ENCODE data around the gene ECD.
"Not testable (repeated sequence)": the region's sequence is repeated elsewhere in the genome, so short reads cannot be mapped to it uniquely, and the experiment has no call there.

The ECD gene

GRCh38 chr10:73159038-73159648, 8.7 kb downstream of the ECD start:
- peak; percentile 51 for DNase-seq (ENCODE audit: low read depth)

DNA sequence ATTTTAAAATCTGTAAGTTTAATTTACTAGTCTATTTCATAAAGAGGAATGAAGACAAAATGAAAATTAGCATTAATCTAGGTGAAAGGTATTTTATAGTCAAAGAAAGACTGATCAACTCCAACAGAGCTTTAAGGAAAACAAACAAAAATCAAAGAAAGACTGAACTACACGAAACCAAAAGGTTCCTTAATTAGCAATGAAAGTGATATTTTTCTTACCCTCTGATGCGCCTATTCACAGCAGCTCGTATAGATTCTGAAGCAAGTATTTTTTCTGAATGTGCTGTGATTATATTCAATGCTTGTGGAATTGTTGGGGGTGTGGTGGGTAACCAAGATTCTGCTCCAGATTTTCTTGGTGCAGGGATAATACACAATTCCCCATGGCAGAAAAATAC, 11.8 kb downstream of the ECD start:
- no peak for DNase-seq (ENCODE audit: low read depth)

DNA sequence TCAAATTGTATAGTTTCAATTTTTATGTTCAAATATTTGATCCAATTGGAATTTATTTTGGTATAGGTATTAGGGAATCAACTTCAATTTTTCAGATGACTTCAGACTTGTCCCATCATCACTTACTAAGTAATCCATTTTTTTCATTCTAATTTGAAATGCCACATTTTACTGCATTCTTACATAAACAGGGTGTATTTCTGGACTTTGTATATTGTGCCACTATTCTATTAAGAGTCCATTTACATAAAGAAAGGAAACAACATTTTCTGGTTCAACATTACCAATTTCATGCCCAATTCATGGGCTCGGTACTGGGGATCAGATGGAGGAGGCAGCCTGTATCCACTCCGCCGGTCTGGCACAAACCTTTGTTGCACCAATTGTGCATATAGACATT, 15.8 kb downstream of the ECD start:
- DNase-seq (ENCODE audit: low read depth) = no peak

DNA sequence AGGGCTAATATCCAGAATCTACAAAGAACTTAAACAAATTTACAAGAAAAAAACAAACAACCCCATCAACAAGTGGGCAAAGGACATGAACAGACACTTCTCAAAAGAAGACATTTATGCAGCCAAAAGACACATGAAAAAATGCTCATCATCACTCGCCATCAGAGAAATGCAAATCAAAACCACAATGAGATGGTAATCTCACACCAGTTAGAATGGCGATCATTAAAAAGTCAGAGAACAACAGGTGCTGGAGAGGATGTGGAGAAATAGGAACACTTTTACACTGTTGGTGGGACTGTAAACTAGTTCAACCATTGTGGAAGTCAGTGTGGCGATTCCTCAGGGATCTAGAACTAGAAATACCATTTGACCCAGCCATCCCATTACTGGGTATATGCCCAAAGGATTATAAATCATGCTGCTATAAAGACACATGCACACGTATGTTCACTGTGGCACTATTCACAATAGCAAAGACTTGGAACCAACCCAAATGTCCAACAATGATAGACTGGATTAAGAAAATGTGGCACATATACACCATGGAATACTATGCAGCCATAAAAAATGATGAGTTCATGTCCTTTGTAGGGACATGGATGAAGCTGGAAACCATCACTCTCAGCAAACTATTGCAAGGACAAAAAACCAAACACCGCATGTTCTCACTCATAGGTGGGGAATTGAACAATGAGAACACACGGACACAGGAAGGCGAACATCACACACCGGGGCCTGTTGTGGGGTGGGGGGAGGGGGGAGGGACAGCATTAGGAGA, 17.0 kb downstream of the ECD start:
- not testable (repeated sequence) for DNase-seq (ENCODE audit: low read depth)

GRCh38 chr10:73141603-73142002, 26.2 kb downstream of the ECD start:
- DNase-seq (ENCODE audit: low read depth) = no peak

DNA sequence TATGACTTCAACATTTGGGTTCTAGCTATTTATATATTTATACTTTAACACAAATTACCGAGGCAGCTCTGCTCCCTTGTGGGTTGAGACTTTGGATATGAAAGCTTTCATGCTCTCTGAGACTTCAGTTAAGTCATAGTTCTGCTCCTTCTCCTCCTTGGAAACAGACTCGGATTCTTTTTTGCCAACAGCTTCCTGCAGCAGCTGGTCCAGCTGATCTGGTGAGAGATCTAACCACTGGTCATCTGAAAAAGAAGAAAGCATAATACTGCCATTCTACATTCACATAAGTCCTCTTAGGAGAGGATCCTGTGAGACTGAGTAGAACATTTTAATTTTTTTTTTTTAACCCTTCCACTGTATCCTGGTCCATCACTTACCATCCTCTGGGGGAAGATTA, 28.6 kb downstream of the ECD start:
- DNase-seq (ENCODE audit: low read depth) = no peak

- DNase-seq (ENCODE audit: low read depth) = no peak
Measured at GRCh38 chr10:73136627-73137026, 31.2 kb downstream of the ECD start.

DNA sequence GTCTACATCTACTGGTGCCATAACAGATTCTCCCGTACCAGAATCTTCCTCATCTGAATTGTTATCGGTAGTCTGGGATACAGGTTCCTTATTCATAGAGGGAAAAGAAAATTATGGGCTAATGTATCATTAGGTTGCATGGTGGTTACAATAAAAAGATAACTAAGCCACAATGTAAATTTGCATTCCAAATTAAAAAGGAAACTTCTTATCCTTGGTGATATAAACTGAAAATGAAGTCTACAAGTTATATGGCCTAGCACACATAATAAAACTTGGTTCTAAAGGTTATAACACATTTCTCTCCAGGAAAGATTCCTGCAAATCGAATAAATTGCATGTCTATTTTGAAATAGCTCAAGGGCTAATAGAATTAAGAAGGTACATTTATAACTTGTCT, 33.1 kb downstream of the ECD start:
- no peak for DNase-seq (ENCODE audit: low read depth)

DNA sequence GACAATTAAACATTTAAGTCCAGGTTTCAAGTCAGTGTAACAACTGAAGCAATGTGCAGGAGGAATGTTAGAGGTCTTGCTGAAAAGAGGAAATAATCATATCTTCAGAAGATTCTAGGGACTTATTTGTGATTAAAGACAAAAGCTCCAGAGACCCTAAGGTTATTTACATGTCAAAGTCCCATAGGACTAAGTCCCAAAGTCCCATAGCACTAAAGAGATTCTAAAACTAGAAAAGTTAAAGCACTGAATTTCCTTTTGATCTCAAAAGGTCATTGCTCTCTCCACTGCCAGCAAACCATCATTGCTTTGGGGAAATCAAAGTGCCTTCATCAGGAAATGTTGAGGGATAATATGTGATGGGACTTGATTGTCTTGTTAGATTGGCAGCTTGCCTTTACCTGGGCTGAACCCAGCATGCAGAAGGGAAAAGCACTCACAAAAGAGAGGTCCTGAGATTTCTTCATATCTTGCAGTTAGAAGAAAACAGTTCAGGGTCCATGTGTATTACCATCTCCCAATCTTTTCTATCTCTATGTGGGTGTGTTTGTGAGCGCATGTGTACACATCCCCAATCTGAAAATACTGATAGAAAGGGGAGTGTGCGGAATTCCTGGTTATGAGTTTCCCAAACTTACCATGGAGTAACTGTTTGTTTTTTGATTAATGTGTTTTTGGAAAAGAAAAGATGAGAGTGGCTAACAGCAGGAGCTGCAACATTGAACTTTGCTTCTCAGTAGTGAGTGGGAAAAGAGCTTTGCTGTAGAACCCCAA, 35.7 kb downstream of the ECD start:
- no peak for DNase-seq (ENCODE audit: low read depth)

GRCh38 chr10:73131301-73131700, 36.5 kb downstream of the ECD start:
- DNase-seq (ENCODE audit: low read depth) = no peak

DNA sequence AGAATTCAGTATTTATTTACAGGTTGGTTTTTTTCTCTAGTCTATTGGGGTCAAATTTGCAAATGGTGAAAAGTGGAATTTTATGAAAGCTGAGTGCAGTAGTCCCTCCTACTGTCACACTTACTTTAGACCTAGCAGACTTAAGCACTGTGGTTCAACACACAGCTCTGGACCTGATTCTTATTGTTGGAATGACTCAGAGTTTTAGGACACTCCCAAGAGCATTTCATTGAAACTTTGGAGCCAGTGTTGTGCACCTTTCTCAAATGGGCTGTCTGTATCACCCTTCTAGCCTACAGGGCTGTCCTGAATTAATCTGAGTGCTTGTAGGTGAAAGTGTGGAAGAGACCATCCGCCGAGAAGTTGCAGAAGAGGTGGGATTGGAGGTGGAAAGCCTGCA, 41.5 kb downstream of the ECD start:
- no peak for DNase-seq (ENCODE audit: low read depth)

- no peak for DNase-seq (ENCODE audit: low read depth)
Measured at GRCh38 chr10:73119952-73120351, 47.9 kb downstream of the ECD start.

DNA sequence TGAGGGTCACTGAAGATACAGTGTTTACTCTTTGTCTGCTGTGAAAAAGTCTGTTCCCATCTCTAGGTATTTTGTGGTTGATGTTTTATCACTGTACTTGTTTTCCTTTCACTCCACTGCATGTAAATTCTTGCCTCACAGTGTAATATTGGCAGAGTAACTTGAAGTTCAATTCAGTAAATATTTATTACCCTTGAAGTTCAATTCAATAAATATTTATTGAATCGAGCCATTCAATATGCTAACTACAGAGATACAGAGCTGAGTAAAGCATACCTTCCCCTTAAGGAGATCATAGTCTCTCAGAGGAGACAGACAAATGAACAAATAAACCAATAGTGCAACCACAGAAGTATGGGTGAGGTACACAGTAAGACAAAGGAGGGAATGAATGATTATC, 48.4 kb downstream of the ECD start:
- DNase-seq (ENCODE audit: low read depth) = no peak

- no peak for DNase-seq (ENCODE audit: low read depth)
Measured at GRCh38 chr10:73117976-73118743, 49.6 kb downstream of the ECD start.

DNA sequence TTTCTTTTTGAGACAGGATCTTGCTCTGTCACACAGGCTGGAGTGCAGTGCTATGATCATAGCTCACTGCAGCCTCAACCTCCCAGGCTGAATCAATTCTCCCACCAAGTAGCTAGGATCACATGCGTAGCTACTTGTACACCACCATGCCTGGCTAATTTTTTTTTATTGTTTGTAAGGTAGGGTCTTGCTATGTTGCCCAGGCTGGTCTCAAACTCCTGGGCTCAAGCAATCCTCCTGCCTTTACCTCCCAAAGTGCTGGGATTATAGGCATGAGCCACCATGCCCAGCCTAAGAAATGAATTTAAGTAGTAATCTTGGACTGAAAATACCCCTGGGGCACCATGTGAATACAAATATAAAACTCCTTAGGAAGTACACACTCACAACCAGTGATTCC, 51.8 kb downstream of the ECD start:
- no peak for DNase-seq (ENCODE audit: low read depth)

- no peak for DNase-seq (ENCODE audit: low read depth)
Measured at GRCh38 chr10:73113551-73113950, 54.3 kb downstream of the ECD start.

DNA sequence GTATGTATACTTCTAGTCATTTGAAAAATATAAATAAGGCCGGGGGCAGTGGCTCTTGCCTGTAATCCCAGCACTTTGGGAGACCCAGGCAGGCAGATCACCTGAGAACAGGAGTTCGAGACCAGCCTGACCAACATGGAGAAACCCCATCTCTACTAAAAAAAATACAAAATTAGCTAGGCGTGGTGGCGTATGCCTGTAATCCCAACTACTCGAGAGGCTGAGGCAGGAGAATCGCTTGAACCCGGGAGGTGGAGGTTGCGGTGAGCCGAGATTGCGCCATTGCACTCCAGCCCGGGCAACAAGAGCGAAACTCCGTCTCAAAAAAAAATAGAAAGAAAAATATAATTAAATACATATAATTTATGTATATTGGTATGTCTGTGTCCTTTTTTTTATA, 55.8 kb downstream of the ECD start:
- not testable (repeated sequence) for DNase-seq (ENCODE audit: low read depth)

GRCh38 chr10:73110345-73110849, 57.4 kb downstream of the ECD start, which contains the start of gene NUDT13:
TSS of gene NUDT13 (plus strand) at chr10:73110455. CDS start at chr10:73114366, 3,911 bp downstream.
- peak; percentile 15 for DNase-seq (ENCODE audit: low read depth)

DNA sequence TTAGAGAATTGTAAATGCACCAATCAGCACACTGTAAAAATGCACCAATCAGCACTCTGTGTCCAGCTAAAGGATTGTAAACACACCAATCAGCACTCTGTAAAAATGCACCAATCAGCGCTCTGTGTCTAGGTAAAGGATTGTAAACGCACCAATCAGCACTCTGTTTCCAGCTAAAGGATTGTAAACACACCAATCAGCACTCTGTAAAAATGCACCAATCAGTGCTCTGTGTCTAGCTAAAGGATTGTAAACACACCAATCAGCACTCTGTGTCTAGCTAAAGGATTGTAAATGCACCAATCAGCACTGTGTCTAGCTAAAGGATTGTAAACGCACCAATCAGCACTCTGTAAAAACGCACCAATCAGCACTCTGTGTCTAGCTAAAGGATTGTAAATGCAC, 58.6 kb downstream of the ECD start:
- not testable (repeated sequence) for DNase-seq (ENCODE audit: low read depth)

DNA sequence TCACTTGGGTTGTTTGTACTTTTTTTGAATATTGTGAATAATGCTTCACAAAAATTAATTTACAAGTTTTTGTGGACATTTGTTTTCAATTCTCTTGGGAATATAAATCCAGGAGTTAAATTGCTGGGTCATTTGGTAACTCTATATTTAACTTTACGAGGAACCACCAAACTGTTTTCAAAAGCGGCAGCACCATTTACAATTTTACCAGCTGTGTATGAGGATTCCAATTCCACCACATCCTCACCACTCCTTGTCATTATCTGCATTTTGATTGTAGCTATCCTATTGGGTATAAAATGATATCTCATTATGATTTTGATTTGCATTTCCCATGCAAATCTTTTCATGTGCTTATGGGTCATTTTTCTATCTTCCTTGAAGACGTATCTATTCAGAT, 61.5 kb downstream of the ECD start:
- no peak for DNase-seq (ENCODE audit: low read depth)

GRCh38 chr10:73099141-73099540, 68.7 kb downstream of the ECD start:
- no peak for DNase-seq (ENCODE audit: low read depth)

DNA sequence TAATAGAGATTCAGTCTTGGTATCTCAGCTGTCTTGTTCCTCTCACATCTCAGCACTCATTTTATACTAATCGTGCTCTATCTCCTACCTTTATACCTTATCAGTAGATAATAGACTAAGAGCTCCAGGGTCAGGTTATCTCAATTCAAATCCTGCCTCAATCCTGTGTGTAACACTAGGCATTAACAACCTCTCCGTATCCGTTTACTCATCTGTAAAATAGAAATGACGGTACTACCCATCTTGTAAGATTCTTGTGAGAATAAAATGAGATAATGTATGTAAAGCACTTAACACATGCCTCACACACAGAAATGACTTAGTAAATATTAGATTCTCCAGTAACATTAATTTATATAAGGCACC, 70.5 kb downstream of the ECD start:
- DNase-seq (ENCODE audit: low read depth) = no peak

Data from activated T-cell treated with anti-CD3 and anti-CD28 coated beads for 1 hour (primary cell).